ENCODE data around the gene IGSF9B. TPM values are rescaled to one million over a fixed set of nuclear protein-coding genes. Genes with fewer than 3 reads are reported as not detected.

IGSF9B gene
- total and polyA plus RNA-seq, 10 of the 15 experiments (the other 5 are each of a cell fraction or from before 2014, with no cell fraction given): 0.03 to 3.7 (median 0.20) TPM; not detected in 2

DNA sequence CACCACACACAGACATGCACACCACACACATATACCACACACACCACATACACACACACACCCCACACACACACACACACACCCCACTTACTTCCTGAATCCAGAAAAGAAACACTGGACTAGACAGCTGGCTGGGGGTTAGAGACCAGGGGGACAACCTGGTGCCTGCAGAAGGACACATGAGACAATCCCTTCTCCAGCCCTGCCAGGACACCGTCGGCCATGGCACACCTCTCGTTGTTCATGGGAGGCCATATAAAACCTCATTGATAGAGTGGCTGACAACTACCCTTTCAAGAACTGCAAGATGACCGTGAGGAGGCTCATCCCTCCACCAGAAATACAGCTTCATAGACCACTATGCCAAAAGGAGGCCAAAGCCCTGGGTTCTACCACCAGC lies 54.3 kb downstream of the IGSF9B start:
- ChIA-PET RAD21 (ENCODE audit: unreplicated experiment) (no interaction called here), CTCF (no interaction called here), SMC1A (ENCODE audit: uncharacterized antibody, unreplicated experiment) (no interaction called here), POLR2A (no interaction called here)
- Histone ChIP-seq H3K9me3 (replicated peaks; ENCODE audit: control insufficient read depth, insufficient read depth, low read length) (no peaks in the 10 kb centered on the region), H3K4me3 (no peak overlapping the region), H3K4me1 (ENCODE audit: control insufficient read depth, insufficient read depth, low read length) (peaks cover 13% of the 10 kb centered on the region), H4K20me1 (ENCODE audit: control insufficient read depth, insufficient read depth) (no peaks in the 10 kb centered on the region), H3K36me3 (ENCODE audit: control insufficient read depth in 2 of 2, insufficient read depth in 2 of 2, low read length in 1 of 2) (no peaks in the 10 kb centered on the region), H3K9ac (ENCODE audit: control insufficient read depth, insufficient read depth, low read length) (no peak overlapping the region), H3K27ac (ENCODE audit: control insufficient read depth, insufficient read depth) (no peak overlapping the region), H3K79me2 (ENCODE audit: control insufficient read depth, insufficient read depth, low read length) (no peaks in the 10 kb centered on the region), H3K4me2 (ENCODE audit: control insufficient read depth, insufficient read depth) (no peak overlapping the region), H2AFZ (ENCODE audit: control insufficient read depth, low read depth, low read length) (no peak overlapping the region), H3K27me3 (replicated peaks in 1 of 2; ENCODE audit: control insufficient read depth in 2 of 2, insufficient read depth in 2 of 2, low read length in 1 of 2) (no peaks in the 10 kb centered on the region)
- 58% methylated on average over 4 of the region's 4 CpGs for WGBS (ENCODE audit: insufficient coverage, insufficient replicate concordance, low lambda C conversion rate, missing lambda C conversion rate)
- no peak for DNase-seq (ENCODE audit: low read depth, low spot score)
- intact Hi-C loops (cut with micrococcal nuclease; ENCODE audit: unreplicated experiment) (no loop called here), in situ Hi-C loops (cut with MboI) (no loop called here)
- ATAC-seq: no peak
- BruUV-seq (replicated peaks): no TSS peak
- no peak for FAIRE-seq
- no peak for TF ChIP-seq YY1 (IDR thresholded peaks at IDR 0.05; ENCODE audit: low read depth, low read length)
- no peak for TF ChIP-seq MTA3 (IDR thresholded peaks at IDR 0.05; ENCODE audit: borderline replicate concordance, low read length)
- no peak for TF ChIP-seq HDAC2 (IDR thresholded peaks at IDR 0.05)
- TF ChIP-seq STAT3 (IDR thresholded peaks at IDR 0.05; ENCODE audit: low read depth, low read length): no peak
- no peak for TF ChIP-seq BCLAF1 (IDR thresholded peaks at IDR 0.05)
- no peak for TF ChIP-seq IRF3 (IDR thresholded peaks at IDR 0.05)
- no peak for TF ChIP-seq CEBPB (IDR thresholded peaks at IDR 0.05; ENCODE audit: borderline replicate concordance in 1 of 2, low read depth in 2 of 2, low read length in 2 of 2)
- no peak for TF ChIP-seq EZH2 (IDR thresholded peaks at IDR 0.05; ENCODE audit: borderline replicate concordance, control insufficient read depth, low read depth, low read length)
- TF ChIP-seq MTA2 (IDR thresholded peaks at IDR 0.05; ENCODE audit: low read depth): no peak
- TF ChIP-seq HCFC1 (IDR thresholded peaks at IDR 0.05; ENCODE audit: low read length): no peak
- TF ChIP-seq SIN3A (IDR thresholded peaks at IDR 0.05; ENCODE audit: low read depth, low read length): no peak
- TF ChIP-seq CBX5 (IDR thresholded peaks at IDR 0.05; ENCODE audit: low read depth): no peak
- no peak for TF ChIP-seq ZNF622 (IDR thresholded peaks at IDR 0.05)
- TF ChIP-seq SRF (IDR thresholded peaks at IDR 0.05; ENCODE audit: low read depth in 2 of 2, low read length in 2 of 2): no peak
- no peak for TF ChIP-seq BHLHE40 (IDR thresholded peaks at IDR 0.05; ENCODE audit: borderline replicate concordance in 1 of 2, low read depth in 2 of 2, low read length in 1 of 2)
- no peak for TF ChIP-seq SUZ12 (IDR thresholded peaks at IDR 0.05; ENCODE audit: unreplicated experiment)
